NCI-H146 treated with DMSO at 0.1 percent for 48 hours (cell line): ENCODE data around the gene TSEN34.

Experiments used
- DNase-seq: peaks from one replicate; lab custom pipeline; 2025; ENCODE audit not compliant: unreplicated experiment; lab: John Stamatoyannopoulos, UW

The TSEN34 gene

GRCh38 chr19:54191011-54191810 lies at the start of gene TSEN34:
TSS of gene TSEN34 (plus strand) at chr19:54191308. CDS start at chr19:54191365, 57 bp downstream.
- peak; percentile 83 for DNase-seq

- no peak for DNase-seq
Measured at GRCh38 chr19:54141356-54141755, 49.8 kb upstream of the TSEN34 start.

GRCh38 chr19:54142166-54142780 lies 48.8 kb upstream of the TSEN34 start:
- DNase-seq = no peak

GRCh38 chr19:54145541-54146158 lies 45.5 kb upstream of the TSEN34 start:
- DNase-seq = no peak

GRCh38 chr19:54147676-54148075 lies 43.4 kb upstream of the TSEN34 start:
- DNase-seq = no peak

GRCh38 chr19:54148158-54148557 lies 43.0 kb upstream of the TSEN34 start:
- no peak for DNase-seq

- DNase-seq = no peak
Measured at GRCh38 chr19:54149021-54149812, 41.9 kb upstream of the TSEN34 start.

- no peak for DNase-seq
Measured at GRCh38 chr19:54151362-54152035, 39.6 kb upstream of the TSEN34 start.

- DNase-seq = no peak
Measured at GRCh38 chr19:54152267-54152666, 38.8 kb upstream of the TSEN34 start.

GRCh38 chr19:54152878-54153524 lies 38.1 kb upstream of the TSEN34 start:
- no peak for DNase-seq

GRCh38 chr19:54153731-54154326 lies 37.3 kb upstream of the TSEN34 start:
- no peak for DNase-seq

GRCh38 chr19:54154603-54155345 lies 36.3 kb upstream of the TSEN34 start:
- DNase-seq = no peak

GRCh38 chr19:54155694-54156093 lies 35.4 kb upstream of the TSEN34 start:
- DNase-seq = no peak

GRCh38 chr19:54156490-54156889 lies 34.6 kb upstream of the TSEN34 start:
- DNase-seq = no peak

GRCh38 chr19:54156953-54157352 lies 34.2 kb upstream of the TSEN34 start:
- no peak for DNase-seq

- no peak for DNase-seq
Measured at GRCh38 chr19:54158812-54159351, 32.2 kb upstream of the TSEN34 start.

- DNase-seq = peak; percentile 100
Measured at GRCh38 chr19:54159352-54160181, 31.5 kb upstream of the TSEN34 start, which contains the start of gene LENG1. TSS of gene LENG1 (minus strand) at chr19:54159721. CDS start at chr19:54159695, 26 bp downstream.
